ENCODE measurements around the gene ZFR. TPM values are rescaled to one million over a fixed set of nuclear protein-coding genes. Genes with fewer than 3 reads are reported as not detected.

The ZFR gene
- total RNA-seq, 1 experiment from 2014 or later = 62.4 TPM

- H2AFZ ChIP-seq (ENCODE audit: low read length) = no peak overlapping the region
Measured at GRCh38 chr5:32317041-32317440, 127.5 kb downstream of the ZFR start.

More at GRCh38 chr5:32317041-32317440, 127.5 kb downstream of the ZFR start:
- Mint-ChIP-seq H3K27me3 (ENCODE audit: low read depth) (no peaks in the 10 kb centered on the region), H3K4me3 (no peak overlapping the region), H3K27ac (no peak overlapping the region), H3K4me1 (0 out of 4 replicates have a peak, but pooled peaks cover 0 to 2% of the 10 kb centered on the region in 2 experiments), H3K9me3 (peaks cover 5 to 6% of the 10 kb centered on the region in 2 experiments; a peak in 4 of 5 replicates), H3K36me3 (ENCODE audit: insufficient read depth in 1 of 3, low read depth in 3 of 3) (peaks cover 0 to 5% (median 0%) of the 10 kb centered on the region in 3 experiments; a peak in 3 of 7 replicates)
- no peak overlapping the region for H3T11ph ChIP-seq (ENCODE audit: low read length)
- no peaks in the 10 kb centered on the region for H3K4me1 ChIP-seq (ENCODE audit: insufficient read depth, low read length)
- H3K27ac ChIP-seq (ENCODE audit: insufficient read length, low read depth, low read length) = no peak overlapping the region
- no peaks in the 10 kb centered on the region for H3K79me1 ChIP-seq (ENCODE audit: insufficient read depth, low read depth, low read length, poor library complexity, severe bottlenecking)
- no peak overlapping the region for H4K8ac ChIP-seq (replicated peaks; ENCODE audit: insufficient read length, low read depth, low read length)
- H3K9ac ChIP-seq (ENCODE audit: extremely low read depth, insufficient read length, low read length) = no peak overlapping the region
- no peaks in the 10 kb centered on the region for H3K9me3 ChIP-seq (ENCODE audit: control insufficient read depth, low read depth, low read length)
- peaks cover under 1% of the 10 kb centered on the region for H3K23me2 ChIP-seq (ENCODE audit: insufficient read length, low read depth, low read length, poor library complexity, severe bottlenecking)
- no peak overlapping the region for H3K18ac ChIP-seq (ENCODE audit: insufficient read length, low read depth, low read length)
- DNase-seq = no peak
- no peak overlapping the region for H3K14ac ChIP-seq (ENCODE audit: insufficient read depth, low read length)
- no peaks in the 10 kb centered on the region; the same call in 1 of the 2 replicates for H3K79me2 ChIP-seq (ENCODE audit: insufficient read depth, low read length)
- no peak overlapping the region for H2BK5ac ChIP-seq (ENCODE audit: insufficient read length, low read length)
- no peak for TF ChIP-seq CTCF (conservative IDR thresholded peaks at IDR 0.05)
- no peak overlapping the region for H2BK20ac ChIP-seq (ENCODE audit: low read depth, low read length, poor library complexity, severe bottlenecking)
- H2BK120ac ChIP-seq (ENCODE audit: low read depth, low read length, poor library complexity, severe bottlenecking) = no peak overlapping the region
- WGBS (ENCODE audit: extremely low coverage, insufficient read length, low lambda C conversion rate) = no CpG with 5 or more reads among the region's 7 CpGs
- no peak overlapping the region for H2AK5ac ChIP-seq (ENCODE audit: insufficient read length, low read length)
- H4K5ac ChIP-seq (ENCODE audit: insufficient read length, low read depth, low read length) = no peak overlapping the region
- H3K4me2 ChIP-seq (ENCODE audit: insufficient read depth, insufficient read length, low read length) = no peak overlapping the region
- no peak overlapping the region for H2BK15ac ChIP-seq (ENCODE audit: low read depth, low read length)
- no peak overlapping the region for H2BK12ac ChIP-seq (ENCODE audit: insufficient read length, low read depth, low read length)
- H3K56ac ChIP-seq (ENCODE audit: insufficient read length, low read depth, low read length) = no peak overlapping the region
- H3K23ac ChIP-seq (ENCODE audit: insufficient read length, low read depth, low read length) = no peak overlapping the region
- no peak overlapping the region for H4K91ac ChIP-seq (ENCODE audit: insufficient read length, low read depth, low read length)
- no peaks in the 10 kb centered on the region for H3K27me3 ChIP-seq (ENCODE audit: insufficient read depth, low read length)
- no peaks in the 10 kb centered on the region for H4K20me1 ChIP-seq (ENCODE audit: control insufficient read depth, insufficient read depth, insufficient read length)
- H3K4ac ChIP-seq (ENCODE audit: low read depth, low read length) = no peak overlapping the region
